ENCODE data around the gene FABP7. TPM values are rescaled to one million over a fixed set of nuclear protein-coding genes. Genes with fewer than 3 reads are reported as not detected.

Gene FABP7
- total and polyA plus RNA-seq, 2 of the 13 experiments (the other 11 are each of a cell fraction or from before 2014, with no cell fraction given), result not detected

- TF ChIP-seq ZNF646 (CRISPR knock-in tag; IDR thresholded peaks at IDR 0.05) (peak; percentile 78), PLRG1 (conservative IDR thresholded peaks at IDR 0.05) (no peak), ZNF644 (CRISPR knock-in tag; IDR thresholded peaks at IDR 0.05; ENCODE audit: low read depth) (no peak), STAT5B (CRISPR knock-in tag; IDR thresholded peaks at IDR 0.05) (no peak), NR3C1 (CRISPR knock-in tag; IDR thresholded peaks at IDR 0.05) (no peak), MAX (IDR thresholded peaks at IDR 0.05) (peak; percentile 91), ZNF609 (CRISPR knock-in tag; IDR thresholded peaks at IDR 0.05; ENCODE audit: borderline replicate concordance) (peak; percentile 86), NONO (IDR thresholded peaks at IDR 0.05) (no peak), NONO (CRISPR knock-in tag; conservative IDR thresholded peaks at IDR 0.05) (peak; percentile 94), ZNF282 (IDR thresholded peaks at IDR 0.05; ENCODE audit: partially characterized antibody) (no peak), MTERF4 (CRISPR knock-in tag; IDR thresholded peaks at IDR 0.05) (peak; percentile 97), YEATS4 (CRISPR knock-in tag; IDR thresholded peaks at IDR 0.05; ENCODE audit: borderline replicate concordance) (peak; percentile 89), SIX1 (CRISPR knock-in tag; IDR thresholded peaks at IDR 0.05; ENCODE audit: borderline replicate concordance) (no peak; the same call in 1 of the 2 replicates), ZNF225 (CRISPR knock-in tag; IDR thresholded peaks at IDR 0.05) (peak; percentile 95), JUND (CRISPR knock-in tag; IDR thresholded peaks at IDR 0.05) (peak; percentile 61)
Observed at GRCh38 chr6:122789182-122790027, 9.9 kb downstream of the FABP7 start, which contains the start of gene SMPDL3A (continued).
